HG03439 (cell line): ENCODE measurements around the gene OR2A14.
"Not testable (repeated sequence)": the region's sequence is repeated elsewhere in the genome, so short reads cannot be mapped to it uniquely, and the experiment has no call there.

Source experiments
- ATAC-seq: cut with Tn5 transposase; IDR thresholded peaks from one replicate; pipeline ENCODE4 v1.9.1; 2021; ENCODE audit warnings: mild to moderate bottlenecking, moderate library complexity; ENCODE audit not compliant: unreplicated experiment

OR2A14 gene

GRCh38 chr7:144122876-144123275 lies at the start of gene OR2A14:
TSS of gene OR2A14 (plus strand) at chr7:144123176. CDS start at chr7:144129113, 5,937 bp downstream.
- ATAC-seq: no peak

- ATAC-seq: no peak
These were observed 48.6 kb upstream of the OR2A14 start for GRCh38 chr7:144074374-144074773.

- ATAC-seq: no peak
These were observed 37.0 kb upstream of the OR2A14 start, which contains the start of gene OR2A12 for GRCh38 chr7:144085978-144086377. TSS of gene OR2A12 (plus strand) at chr7:144086278. CDS start at chr7:144095108, 8,830 bp downstream.

- ATAC-seq: no peak
These were observed 36.2 kb upstream of the OR2A14 start for GRCh38 chr7:144086730-144087129.

GRCh38 chr7:144087230-144087629 lies 35.7 kb upstream of the OR2A14 start:
- ATAC-seq: no peak

- no peak for ATAC-seq
These were observed 32.3 kb upstream of the OR2A14 start for GRCh38 chr7:144090667-144091066.

- no peak for ATAC-seq
These were observed 24.2 kb upstream of the OR2A14 start for GRCh38 chr7:144098776-144099175.

GRCh38 chr7:144100607-144101006 lies 22.4 kb upstream of the OR2A14 start:
- no peak for ATAC-seq

- ATAC-seq: no peak
These were observed 20.9 kb upstream of the OR2A14 start for GRCh38 chr7:144102041-144102440.

GRCh38 chr7:144105211-144105610 lies 17.8 kb upstream of the OR2A14 start:
- no peak for ATAC-seq

GRCh38 chr7:144109283-144109682 lies 13.7 kb upstream of the OR2A14 start, which contains the start of gene OR2A2:
TSS of gene OR2A2 (plus strand) at chr7:144109583. CDS start at chr7:144109583, 0 bp downstream.
- ATAC-seq: no peak

- ATAC-seq: no peak
These were observed 12.7 kb upstream of the OR2A14 start for GRCh38 chr7:144110272-144110671.

GRCh38 chr7:144113651-144114050 lies 9.3 kb upstream of the OR2A14 start:
- ATAC-seq: no peak

- no peak for ATAC-seq
These were observed 4.6 kb upstream of the OR2A14 start for GRCh38 chr7:144118341-144118740.

- ATAC-seq: peak; percentile 99
These were observed 4.8 kb downstream of the OR2A14 start for GRCh38 chr7:144127714-144128334.

- not testable (repeated sequence) for ATAC-seq
These were observed 6.6 kb downstream of the OR2A14 start for GRCh38 chr7:144129601-144130000.

GRCh38 chr7:144130730-144131129 lies 7.8 kb downstream of the OR2A14 start:
- ATAC-seq: no peak

- ATAC-seq: no peak
These were observed 9.3 kb downstream of the OR2A14 start for GRCh38 chr7:144132262-144132661.

- ATAC-seq: no peak
These were observed 10.3 kb downstream of the OR2A14 start for GRCh38 chr7:144133307-144133706.

GRCh38 chr7:144134116-144134515 lies 11.1 kb downstream of the OR2A14 start:
- no peak for ATAC-seq

- ATAC-seq: no peak
These were observed 14.5 kb downstream of the OR2A14 start for GRCh38 chr7:144137501-144137900.

- no peak for ATAC-seq
These were observed 19.2 kb downstream of the OR2A14 start for GRCh38 chr7:144142187-144142586.

- ATAC-seq: no peak
These were observed 21.4 kb downstream of the OR2A14 start for GRCh38 chr7:144144426-144144825.
